HG02870 (cell line): ENCODE results near the gene BRIP1.
"Not testable (repeated sequence)": the region's sequence is repeated elsewhere in the genome, so short reads cannot be mapped to it uniquely, and the experiment has no call there.

ENCODE experiments used
- ATAC-seq: cut with Tn5 transposase; IDR thresholded peaks from one replicate; pipeline ENCODE4 v1.9.1; 2021; ENCODE audit warnings: mild to moderate bottlenecking, moderate library complexity; ENCODE audit not compliant: unreplicated experiment

Gene BRIP1

GRCh38 chr17:61702450-61702849 lies 160.9 kb downstream of the BRIP1 start:
- ATAC-seq = no peak

- no peak for ATAC-seq
Measured at GRCh38 chr17:61701978-61702377, 161.3 kb downstream of the BRIP1 start.

GRCh38 chr17:61701334-61701733 lies 162.0 kb downstream of the BRIP1 start:
- no peak for ATAC-seq

- no peak for ATAC-seq
Measured at GRCh38 chr17:61700252-61700651, 163.1 kb downstream of the BRIP1 start.

GRCh38 chr17:61699694-61700093 lies 163.6 kb downstream of the BRIP1 start:
- no peak for ATAC-seq

GRCh38 chr17:61699032-61699431 lies 164.3 kb downstream of the BRIP1 start:
- no peak for ATAC-seq

GRCh38 chr17:61698244-61698643 lies 165.1 kb downstream of the BRIP1 start:
- ATAC-seq = no peak

- no peak for ATAC-seq
Measured at GRCh38 chr17:61695779-61696337, 167.5 kb downstream of the BRIP1 start.

GRCh38 chr17:61694095-61694494 lies 169.2 kb downstream of the BRIP1 start:
- no peak for ATAC-seq

- ATAC-seq = no peak
Measured at GRCh38 chr17:61689610-61690180, 173.6 kb downstream of the BRIP1 start.

GRCh38 chr17:61687769-61688168 lies 175.6 kb downstream of the BRIP1 start:
- no peak for ATAC-seq

GRCh38 chr17:61686113-61686512 lies 177.2 kb downstream of the BRIP1 start:
- ATAC-seq = no peak

- ATAC-seq = no peak
Measured at GRCh38 chr17:61684818-61685217, 178.5 kb downstream of the BRIP1 start.

GRCh38 chr17:61684172-61684571 lies 179.2 kb downstream of the BRIP1 start:
- no peak for ATAC-seq

- ATAC-seq = no peak
Measured at GRCh38 chr17:61683466-61683865, 179.9 kb downstream of the BRIP1 start.

GRCh38 chr17:61680921-61681320 lies 182.4 kb downstream of the BRIP1 start:
- no peak for ATAC-seq

GRCh38 chr17:61678339-61678738 lies 185.0 kb downstream of the BRIP1 start:
- ATAC-seq = no peak

GRCh38 chr17:61677150-61677811 lies 186.0 kb downstream of the BRIP1 start:
- not testable (repeated sequence) for ATAC-seq

GRCh38 chr17:61676522-61676921 lies 186.8 kb downstream of the BRIP1 start:
- ATAC-seq = not testable (repeated sequence)

- ATAC-seq = not testable (repeated sequence)
Measured at GRCh38 chr17:61674609-61675008, 188.7 kb downstream of the BRIP1 start.

GRCh38 chr17:61673019-61673897 lies 190.1 kb downstream of the BRIP1 start:
- ATAC-seq = not testable (repeated sequence)
